HEK293 (cell line): ENCODE data around the gene SLC39A13.

Experiments used
- KLF8 ChIP-seq: fragments of 450-650 bp; formaldehyde crosslinking; IDR thresholded peaks from 2 replicates; pipeline ENCODE4 v1.5.1; 2016; ENCODE audit warnings: missing biosample characterization, missing genetic modification characterization
- PRDM1 ChIP-seq: fragments of 450-650 bp; formaldehyde crosslinking; IDR thresholded peaks from 2 replicates; pipeline ENCODE4; 2016; ENCODE audit warnings: missing biosample characterization, missing genetic modification characterization
- SP2 ChIP-seq: fragments of 450-650 bp; formaldehyde crosslinking; IDR thresholded peaks from 2 replicates; pipeline ENCODE4 v1.5.1; 2016; ENCODE audit warnings: missing biosample characterization, missing genetic modification characterization
- SP7 ChIP-seq: fragments of 450-650 bp; formaldehyde crosslinking; IDR thresholded peaks from 2 replicates; pipeline ENCODE4 v1.5.1; 2016; ENCODE audit warnings: missing biosample characterization, missing genetic modification characterization
- TRIM28 ChIP-seq: IDR thresholded peaks from 2 replicates; pipeline ENCODE4 v1.6.1; 2011; ENCODE audit warnings: low read length, control low read depth, borderline replicate concordance
- ZNF132 ChIP-seq: fragments of 450-650 bp; formaldehyde crosslinking; IDR thresholded peaks from 2 replicates; pipeline ENCODE4 v1.5.1; 2017; ENCODE audit warnings: missing biosample characterization, missing genetic modification characterization, borderline replicate concordance
- ZNF138 ChIP-seq: fragments of 450-650 bp; formaldehyde crosslinking; IDR thresholded peaks from 2 replicates; pipeline ENCODE4 v1.5.1; 2016; ENCODE audit warnings: missing biosample characterization, missing genetic modification characterization, borderline replicate concordance
- ZNF146 ChIP-seq: fragments of 450-650 bp; formaldehyde crosslinking; IDR thresholded peaks from 2 replicates; pipeline ENCODE4 v1.5.1; 2016; ENCODE audit warnings: missing biosample characterization, missing genetic modification characterization
- ZNF157 ChIP-seq: fragments of 450-650 bp; formaldehyde crosslinking; IDR thresholded peaks from 2 replicates; pipeline ENCODE4 v1.5.1; 2016; ENCODE audit warnings: missing biosample characterization, missing genetic modification characterization
- ZNF214 ChIP-seq: fragments of 450-650 bp; formaldehyde crosslinking; IDR thresholded peaks from 2 replicates; pipeline ENCODE4 v1.5.1; 2017; ENCODE audit warnings: missing biosample characterization, mild to moderate bottlenecking, missing genetic modification characterization, borderline replicate concordance
- ZNF221 ChIP-seq: fragments of 450-650 bp; formaldehyde crosslinking; IDR thresholded peaks from 2 replicates; pipeline ENCODE4 v1.5.1; 2017; ENCODE audit warnings: missing biosample characterization, missing genetic modification characterization, borderline replicate concordance
- ZNF239 ChIP-seq: fragments of 450-650 bp; formaldehyde crosslinking; IDR thresholded peaks from 2 replicates; pipeline ENCODE4 v1.5.1; 2016; ENCODE audit warnings: missing biosample characterization, missing genetic modification characterization
- ZNF37A ChIP-seq: fragments of 450-650 bp; IDR thresholded peaks from 2 replicates; pipeline ENCODE4 v1.5.1; 2018; ENCODE audit warnings: missing biosample characterization, missing genetic modification characterization
- ZNF433 ChIP-seq: fragments of 450-650 bp; formaldehyde crosslinking; IDR thresholded peaks from 2 replicates; pipeline ENCODE4 v1.5.1; 2016; ENCODE audit warnings: missing biosample characterization, missing genetic modification characterization, low read depth
- ZNF544 ChIP-seq: fragments of 450-650 bp; formaldehyde crosslinking; IDR thresholded peaks from 2 replicates; pipeline ENCODE4 v1.5.0; 2017; ENCODE audit warnings: missing biosample characterization, missing genetic modification characterization
- ZNF555 ChIP-seq: fragments of 450-650 bp; formaldehyde crosslinking; conservative IDR thresholded peaks from 2 replicates; pipeline ENCODE4 v1.5.1; 2017; ENCODE audit warnings: missing biosample characterization, mild to moderate bottlenecking, missing genetic modification characterization, inconsistent platforms
- ZNF561 ChIP-seq: fragments of 450-650 bp; IDR thresholded peaks from 2 replicates; pipeline ENCODE4 v1.5.1; 2018; ENCODE audit warnings: missing biosample characterization, missing genetic modification characterization, borderline replicate concordance
- ZNF830 ChIP-seq: fragments of 450-650 bp; IDR thresholded peaks from 2 replicates; pipeline ENCODE4 v1.5.0; 2018; ENCODE audit warnings: missing biosample characterization, missing genetic modification characterization, low read depth, mild to moderate bottlenecking, moderate library complexity
- ZNF843 ChIP-seq: fragments of 450-650 bp; formaldehyde crosslinking; IDR thresholded peaks from 2 replicates; pipeline ENCODE4 v1.5.1; 2016; ENCODE audit warnings: missing biosample characterization, missing genetic modification characterization
- ZSCAN16 ChIP-seq: fragments of 450-650 bp; formaldehyde crosslinking; IDR thresholded peaks from 2 replicates; pipeline ENCODE4 v1.5.1; 2016; ENCODE audit warnings: missing biosample characterization, missing genetic modification characterization
- ZSCAN30 ChIP-seq: fragments of 450-650 bp; IDR thresholded peaks from 2 replicates; pipeline ENCODE4 v1.5.1; 2018; ENCODE audit warnings: missing biosample characterization, mild to moderate bottlenecking, missing genetic modification characterization, moderate library complexity
- TF ChIP-seq, protein P1 (sequence below): fragments of 450-650 bp; formaldehyde crosslinking; IDR thresholded peaks from 2 replicates; pipeline ENCODE4 v1.5.1; 2017; ENCODE audit warnings: missing biosample characterization, missing genetic modification characterization
- TF ChIP-seq, protein P2 (sequence below): fragments of 450-650 bp; formaldehyde crosslinking; IDR thresholded peaks from 2 replicates; pipeline ENCODE4 v1.5.1; 2016; ENCODE audit warnings: missing biosample characterization, missing genetic modification characterization
- TF ChIP-seq, protein P3 (sequence below): fragments of 450-650 bp; formaldehyde crosslinking; IDR thresholded peaks from 2 replicates; pipeline ENCODE4 v1.5.1; 2016; ENCODE audit warnings: missing biosample characterization, missing genetic modification characterization
- TF ChIP-seq, protein P4 (sequence below): fragments of 450-650 bp; formaldehyde crosslinking; IDR thresholded peaks from 2 replicates; pipeline ENCODE4 v1.5.1; 2016; ENCODE audit warnings: missing biosample characterization, missing genetic modification characterization
- TF ChIP-seq, protein P5 (sequence below): fragments of 450-650 bp; formaldehyde crosslinking; IDR thresholded peaks from 2 replicates; pipeline ENCODE4 v1.5.1; 2017; ENCODE audit warnings: missing biosample characterization, mild to moderate bottlenecking, missing genetic modification characterization, moderate library complexity
- TF ChIP-seq, protein P6 (sequence below): fragments of 450-650 bp; formaldehyde crosslinking; IDR thresholded peaks from 2 replicates; pipeline ENCODE4 v1.5.1; 2016; ENCODE audit warnings: missing biosample characterization, missing genetic modification characterization
- TF ChIP-seq, protein P7 (sequence below): fragments of 450-650 bp; formaldehyde crosslinking; IDR thresholded peaks from 2 replicates; pipeline ENCODE4 v1.5.1; 2016; ENCODE audit warnings: missing biosample characterization, missing genetic modification characterization, low read depth
- TF ChIP-seq, protein P8 (sequence below): fragments of 450-650 bp; formaldehyde crosslinking; IDR thresholded peaks from 2 replicates; pipeline ENCODE4 v1.5.1; 2016; ENCODE audit warnings: missing biosample characterization, missing genetic modification characterization

SLC39A13 gene

DNA sequence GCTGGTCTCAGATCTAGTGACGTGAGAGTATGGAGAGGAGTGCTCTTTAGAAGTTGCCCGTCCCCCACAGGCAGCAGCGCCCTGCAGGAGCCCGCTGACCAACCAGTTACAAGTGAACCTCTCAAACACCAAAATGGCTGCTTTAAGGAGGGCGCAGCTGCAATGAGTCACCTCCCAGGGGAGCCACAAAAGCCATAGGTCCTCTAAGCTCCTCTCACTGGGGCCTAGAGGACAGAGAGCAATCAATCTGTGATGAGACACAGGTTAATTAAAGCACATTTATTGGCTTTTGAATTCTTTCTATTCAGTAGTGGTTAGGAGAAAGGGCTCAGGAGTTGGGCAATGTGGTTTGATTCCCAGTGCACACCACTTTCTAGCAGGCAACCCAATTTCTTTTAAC, 56.1 kb downstream of the SLC39A13 start (continued):
- TF ChIP-seq, protein P1, sequence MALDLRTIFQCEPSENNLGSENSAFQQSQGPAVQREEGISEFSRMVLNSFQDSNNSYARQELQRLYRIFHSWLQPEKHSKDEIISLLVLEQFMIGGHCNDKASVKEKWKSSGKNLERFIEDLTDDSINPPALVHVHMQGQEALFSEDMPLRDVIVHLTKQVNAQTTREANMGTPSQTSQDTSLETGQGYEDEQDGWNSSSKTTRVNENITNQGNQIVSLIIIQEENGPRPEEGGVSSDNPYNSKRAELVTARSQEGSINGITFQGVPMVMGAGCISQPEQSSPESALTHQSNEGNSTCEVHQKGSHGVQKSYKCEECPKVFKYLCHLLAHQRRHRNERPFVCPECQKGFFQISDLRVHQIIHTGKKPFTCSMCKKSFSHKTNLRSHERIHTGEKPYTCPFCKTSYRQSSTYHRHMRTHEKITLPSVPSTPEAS = no peak
- TF ChIP-seq TRIM28 = no peak
- TF ChIP-seq, protein P2, sequence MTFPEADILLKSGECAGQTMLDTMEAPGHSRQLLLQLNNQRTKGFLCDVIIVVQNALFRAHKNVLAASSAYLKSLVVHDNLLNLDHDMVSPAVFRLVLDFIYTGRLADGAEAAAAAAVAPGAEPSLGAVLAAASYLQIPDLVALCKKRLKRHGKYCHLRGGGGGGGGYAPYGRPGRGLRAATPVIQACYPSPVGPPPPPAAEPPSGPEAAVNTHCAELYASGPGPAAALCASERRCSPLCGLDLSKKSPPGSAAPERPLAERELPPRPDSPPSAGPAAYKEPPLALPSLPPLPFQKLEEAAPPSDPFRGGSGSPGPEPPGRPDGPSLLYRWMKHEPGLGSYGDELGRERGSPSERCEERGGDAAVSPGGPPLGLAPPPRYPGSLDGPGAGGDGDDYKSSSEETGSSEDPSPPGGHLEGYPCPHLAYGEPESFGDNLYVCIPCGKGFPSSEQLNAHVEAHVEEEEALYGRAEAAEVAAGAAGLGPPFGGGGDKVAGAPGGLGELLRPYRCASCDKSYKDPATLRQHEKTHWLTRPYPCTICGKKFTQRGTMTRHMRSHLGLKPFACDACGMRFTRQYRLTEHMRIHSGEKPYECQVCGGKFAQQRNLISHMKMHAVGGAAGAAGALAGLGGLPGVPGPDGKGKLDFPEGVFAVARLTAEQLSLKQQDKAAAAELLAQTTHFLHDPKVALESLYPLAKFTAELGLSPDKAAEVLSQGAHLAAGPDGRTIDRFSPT (tag by site-specific recombination) = no peak
- TF ChIP-seq SP2 = peak; percentile 45; the same call in 1 of the 2 replicates
- no peak for TF ChIP-seq ZNF221 (tag by site-specific recombination)
- TF ChIP-seq ZNF132 (tag by site-specific recombination) = no peak
- TF ChIP-seq, protein P3, sequence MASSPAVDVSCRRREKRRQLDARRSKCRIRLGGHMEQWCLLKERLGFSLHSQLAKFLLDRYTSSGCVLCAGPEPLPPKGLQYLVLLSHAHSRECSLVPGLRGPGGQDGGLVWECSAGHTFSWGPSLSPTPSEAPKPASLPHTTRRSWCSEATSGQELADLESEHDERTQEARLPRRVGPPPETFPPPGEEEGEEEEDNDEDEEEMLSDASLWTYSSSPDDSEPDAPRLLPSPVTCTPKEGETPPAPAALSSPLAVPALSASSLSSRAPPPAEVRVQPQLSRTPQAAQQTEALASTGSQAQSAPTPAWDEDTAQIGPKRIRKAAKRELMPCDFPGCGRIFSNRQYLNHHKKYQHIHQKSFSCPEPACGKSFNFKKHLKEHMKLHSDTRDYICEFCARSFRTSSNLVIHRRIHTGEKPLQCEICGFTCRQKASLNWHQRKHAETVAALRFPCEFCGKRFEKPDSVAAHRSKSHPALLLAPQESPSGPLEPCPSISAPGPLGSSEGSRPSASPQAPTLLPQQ (tag by site-specific recombination) = no peak
- TF ChIP-seq ZNF433 (tag by site-specific recombination) = no peak
- TF ChIP-seq KLF8 = 0 out of 2 replicates have a peak, but pooled peaks have one; percentile 40
- no peak for TF ChIP-seq ZNF157 (tag by site-specific recombination)
- no peak for TF ChIP-seq ZNF544 (tag by site-specific recombination)
- no peak for TF ChIP-seq ZNF214 (tag by site-specific recombination)
- no peak for TF ChIP-seq ZNF146 (tag by site-specific recombination)
- no peak for TF ChIP-seq ZNF830 (tag by site-specific recombination)
- no peak for TF ChIP-seq ZSCAN16
- no peak for TF ChIP-seq ZNF37A (tag by site-specific recombination)
- TF ChIP-seq, protein P4, sequence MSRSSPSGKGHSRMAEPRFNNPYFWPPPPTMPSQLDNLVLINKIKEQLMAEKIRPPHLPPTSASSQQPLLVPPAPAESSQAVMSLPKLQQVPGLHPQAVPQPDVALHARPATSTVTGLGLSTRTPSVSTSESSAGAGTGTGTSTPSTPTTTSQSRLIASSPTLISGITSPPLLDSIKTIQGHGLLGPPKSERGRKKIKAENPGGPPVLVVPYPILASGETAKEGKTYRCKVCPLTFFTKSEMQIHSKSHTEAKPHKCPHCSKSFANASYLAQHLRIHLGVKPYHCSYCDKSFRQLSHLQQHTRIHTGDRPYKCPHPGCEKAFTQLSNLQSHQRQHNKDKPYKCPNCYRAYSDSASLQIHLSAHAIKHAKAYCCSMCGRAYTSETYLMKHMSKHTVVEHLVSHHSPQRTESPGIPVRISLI (tag by site-specific recombination) = no peak
- TF ChIP-seq ZNF561 = no peak
- no peak for TF ChIP-seq ZNF138 (tag by site-specific recombination)
- TF ChIP-seq, protein P5, sequence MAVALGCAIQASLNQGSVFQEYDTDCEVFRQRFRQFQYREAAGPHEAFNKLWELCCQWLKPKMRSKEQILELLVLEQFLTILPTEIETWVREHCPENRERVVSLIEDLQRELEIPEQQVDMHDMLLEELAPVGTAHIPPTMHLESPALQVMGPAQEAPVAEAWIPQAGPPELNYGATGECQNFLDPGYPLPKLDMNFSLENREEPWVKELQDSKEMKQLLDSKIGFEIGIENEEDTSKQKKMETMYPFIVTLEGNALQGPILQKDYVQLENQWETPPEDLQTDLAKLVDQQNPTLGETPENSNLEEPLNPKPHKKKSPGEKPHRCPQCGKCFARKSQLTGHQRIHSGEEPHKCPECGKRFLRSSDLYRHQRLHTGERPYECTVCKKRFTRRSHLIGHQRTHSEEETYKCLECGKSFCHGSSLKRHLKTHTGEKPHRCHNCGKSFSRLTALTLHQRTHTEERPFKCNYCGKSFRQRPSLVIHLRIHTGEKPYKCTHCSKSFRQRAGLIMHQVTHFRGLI (tag by site-specific recombination) = peak; percentile 75; the same call in 1 of the 2 replicates
- no peak for TF ChIP-seq PRDM1 (tag by site-specific recombination)
- peak; percentile 84 for TF ChIP-seq SP7 (tag by site-specific recombination)
- no peak for TF ChIP-seq ZNF555
- no peak for TF ChIP-seq ZNF843
- no peak for TF ChIP-seq ZSCAN30 (tag by site-specific recombination)
- TF ChIP-seq ZNF239 (tag by site-specific recombination) = no peak
- TF ChIP-seq, protein P6, sequence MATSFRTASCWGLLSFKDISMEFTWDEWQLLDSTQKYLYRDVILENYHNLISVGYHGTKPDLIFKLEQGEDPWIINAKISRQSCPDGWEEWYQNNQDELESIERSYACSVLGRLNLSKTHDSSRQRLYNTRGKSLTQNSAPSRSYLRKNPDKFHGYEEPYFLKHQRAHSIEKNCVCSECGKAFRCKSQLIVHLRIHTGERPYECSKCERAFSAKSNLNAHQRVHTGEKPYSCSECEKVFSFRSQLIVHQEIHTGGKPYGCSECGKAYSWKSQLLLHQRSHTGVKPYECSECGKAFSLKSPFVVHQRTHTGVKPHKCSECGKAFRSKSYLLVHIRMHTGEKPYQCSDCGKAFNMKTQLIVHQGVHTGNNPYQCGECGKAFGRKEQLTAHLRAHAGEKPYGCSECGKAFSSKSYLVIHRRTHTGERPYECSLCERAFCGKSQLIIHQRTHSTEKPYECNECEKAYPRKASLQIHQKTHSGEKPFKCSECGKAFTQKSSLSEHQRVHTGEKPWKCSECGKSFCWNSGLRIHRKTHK (tag by site-specific recombination) = no peak
- TF ChIP-seq, protein P7, sequence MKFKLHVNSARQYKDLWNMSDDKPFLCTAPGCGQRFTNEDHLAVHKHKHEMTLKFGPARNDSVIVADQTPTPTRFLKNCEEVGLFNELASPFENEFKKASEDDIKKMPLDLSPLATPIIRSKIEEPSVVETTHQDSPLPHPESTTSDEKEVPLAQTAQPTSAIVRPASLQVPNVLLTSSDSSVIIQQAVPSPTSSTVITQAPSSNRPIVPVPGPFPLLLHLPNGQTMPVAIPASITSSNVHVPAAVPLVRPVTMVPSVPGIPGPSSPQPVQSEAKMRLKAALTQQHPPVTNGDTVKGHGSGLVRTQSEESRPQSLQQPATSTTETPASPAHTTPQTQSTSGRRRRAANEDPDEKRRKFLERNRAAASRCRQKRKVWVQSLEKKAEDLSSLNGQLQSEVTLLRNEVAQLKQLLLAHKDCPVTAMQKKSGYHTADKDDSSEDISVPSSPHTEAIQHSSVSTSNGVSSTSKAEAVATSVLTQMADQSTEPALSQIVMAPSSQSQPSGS = no peak
- TF ChIP-seq, protein P8, sequence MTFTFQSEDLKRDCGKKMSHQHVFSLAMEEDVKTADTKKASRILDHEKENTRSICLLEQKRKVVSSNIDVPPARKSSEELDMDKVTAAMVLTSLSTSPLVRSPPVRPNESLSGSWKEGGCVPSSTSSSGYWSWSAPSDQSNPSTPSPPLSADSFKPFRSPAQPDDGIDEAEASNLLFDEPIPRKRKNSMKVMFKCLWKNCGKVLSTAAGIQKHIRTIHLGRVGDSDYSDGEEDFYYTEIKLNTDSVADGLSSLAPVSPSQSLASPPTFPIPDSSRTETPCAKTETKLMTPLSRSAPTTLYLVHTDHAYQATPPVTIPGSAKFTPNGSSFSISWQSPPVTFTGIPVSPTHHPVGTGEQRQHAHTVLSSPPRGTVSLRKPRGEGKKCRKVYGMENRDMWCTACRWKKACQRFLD (tag by site-specific recombination) = no peak
